ENCODE results near the gene ATP1A1. TPM values are rescaled to one million over a fixed set of nuclear protein-coding genes. Genes with fewer than 3 reads are reported as not detected.

Gene ATP1A1
- polyA plus RNA-seq, 3 donors: 32.3 to 135 (median 32.7) TPM

- H3K4me1 ChIP-seq (ENCODE audit: control insufficient read depth in 1 of 2, insufficient read depth in 2 of 2, low read length in 2 of 2): no peaks in the 10 kb centered on the region
- H4K20me1 ChIP-seq (ENCODE audit: insufficient read depth, low read length): peaks cover 11% of the 10 kb centered on the region
- H3K4me2 ChIP-seq (replicated peaks; ENCODE audit: extremely low read depth, low read length, poor library complexity, severe bottlenecking): no peak overlapping the region
- TF ChIP-seq CTCF (IDR thresholded peaks at IDR 0.05): no peak
- Mint-ChIP-seq H3K4me3 (no peak overlapping the region), H3K9me3 (peaks cover 0 to 2% (median 0%) of the 10 kb centered on the region in 7 donors), H3K4me1 (no peaks in the 10 kb centered on the region), H3K36me3 (peaks cover 71 to 77% of the 10 kb centered on the region in 2 donors), H3K27me3 (ENCODE audit: low read depth in 3 of 3) (no peaks in the 10 kb centered on the region), H3K27ac (peak overlapping the region in 5 of 7 donors; percentile 27 to 63 (median 32))
- WGBS (ENCODE audit: insufficient coverage): 94% methylated on average over 13 of the region's 14 CpGs
- peaks cover 61 to 78% of the 10 kb centered on the region in 2 donors for H3K36me3 ChIP-seq (replicated peaks in 1 of 2; ENCODE audit: control insufficient read depth in 1 of 2, insufficient read depth in 2 of 2, low read length in 2 of 2)
- no peak overlapping the region for H3K9ac ChIP-seq (ENCODE audit: insufficient read depth, low read length, poor library complexity, severe bottlenecking)
- no peaks in the 10 kb centered on the region for H3K79me2 ChIP-seq (ENCODE audit: insufficient read depth, low read length)
- intact Hi-C loops (cut with micrococcal nuclease): no loop called here
- no peak overlapping the region for H3K4me3 ChIP-seq (replicated peaks in 1 of 3; ENCODE audit: low read depth in 2 of 3, low read length in 3 of 3)
- no peak for DNase-seq
- H3K9me3 ChIP-seq (replicated peaks in 1 of 2; ENCODE audit: control insufficient read depth in 1 of 2, insufficient read depth in 1 of 2, low read length in 2 of 2): no peaks in the 10 kb centered on the region
- no peak overlapping the region for H2AFZ ChIP-seq (ENCODE audit: insufficient read depth, low read depth, low read length, poor library complexity, severe bottlenecking)
- H3K27me3 ChIP-seq (ENCODE audit: control insufficient read depth in 2 of 2, insufficient read depth in 2 of 2, low read length in 2 of 2): no peaks in the 10 kb centered on the region
- H3K27ac ChIP-seq (ENCODE audit: low read depth in 1 of 2, low read length in 2 of 2): peak overlapping the region in 1 of 2 donors; percentile 22
Measured at GRCh38 chr1:116405241-116406135, 32.4 kb downstream of the ATP1A1 start.

GRCh38 chr1:116407033-116407432 is 34.0 kb downstream of the ATP1A1 start:
- no peak overlapping the region for H3K4me2 ChIP-seq (replicated peaks; ENCODE audit: extremely low read depth, low read length, poor library complexity, severe bottlenecking)
- Mint-ChIP-seq H3K4me3 (no peak overlapping the region), H3K27ac (peak overlapping the region in 2 of 7 donors; percentile 5 to 64), H3K9me3 (peaks cover 0 to 2% (median 0%) of the 10 kb centered on the region in 7 donors), H3K27me3 (ENCODE audit: low read depth in 3 of 3) (no peaks in the 10 kb centered on the region), H3K4me1 (no peaks in the 10 kb centered on the region), H3K36me3 (peaks cover 56 to 62% of the 10 kb centered on the region in 2 donors)
- no peaks in the 10 kb centered on the region for H3K79me2 ChIP-seq (ENCODE audit: insufficient read depth, low read length)
- no peak overlapping the region for H3K9ac ChIP-seq (ENCODE audit: insufficient read depth, low read length, poor library complexity, severe bottlenecking)
- 93% methylated on average over 3 of the region's 6 CpGs for WGBS (ENCODE audit: insufficient coverage)
- no peaks in the 10 kb centered on the region for H3K9me3 ChIP-seq (replicated peaks in 1 of 2; ENCODE audit: control insufficient read depth in 1 of 2, insufficient read depth in 1 of 2, low read length in 2 of 2)
- intact Hi-C loops (cut with micrococcal nuclease): no loop called here
- no peaks in the 10 kb centered on the region for H3K4me1 ChIP-seq (ENCODE audit: control insufficient read depth in 1 of 2, insufficient read depth in 2 of 2, low read length in 2 of 2)
- H3K4me3 ChIP-seq (replicated peaks in 1 of 3; ENCODE audit: low read depth in 2 of 3, low read length in 3 of 3): no peak overlapping the region
- no peak overlapping the region for H2AFZ ChIP-seq (ENCODE audit: insufficient read depth, low read depth, low read length, poor library complexity, severe bottlenecking)
- peaks cover 11% of the 10 kb centered on the region for H4K20me1 ChIP-seq (ENCODE audit: insufficient read depth, low read length)
- DNase-seq: no peak
- no peak for TF ChIP-seq CTCF (IDR thresholded peaks at IDR 0.05)
- H3K27ac ChIP-seq (ENCODE audit: low read depth in 1 of 2, low read length in 2 of 2): no peak overlapping the region
- no peaks in the 10 kb centered on the region for H3K27me3 ChIP-seq (ENCODE audit: control insufficient read depth in 2 of 2, insufficient read depth in 2 of 2, low read length in 2 of 2)
- H3K36me3 ChIP-seq (replicated peaks in 1 of 2; ENCODE audit: control insufficient read depth in 1 of 2, insufficient read depth in 2 of 2, low read length in 2 of 2): peaks cover 45 to 63% of the 10 kb centered on the region in 2 donors

Measured in CD14-positive monocyte (primary cell).